Ishikawa (cell line): ENCODE data around the gene TACC2.

Experiments
- CEBPB ChIP-seq: IDR thresholded peaks from 2 replicates; pipeline ENCODE4 v1.6.1; 2012
- CREB1 ChIP-seq: IDR thresholded peaks from 2 replicates; pipeline ENCODE4 v1.6.1; 2012; ENCODE audit warnings: low read depth
- EGR1 ChIP-seq: IDR thresholded peaks from 2 replicates; pipeline ENCODE4 v1.6.1; 2012
- EP300 ChIP-seq: IDR thresholded peaks from 2 replicates; pipeline ENCODE4 v1.6.1; 2012; ENCODE audit warnings: borderline replicate concordance
- NFIC ChIP-seq: IDR thresholded peaks from 2 replicates; pipeline ENCODE4 v1.6.1; 2012
- RAD21 ChIP-seq: IDR thresholded peaks from 2 replicates; pipeline ENCODE4 v1.6.1; 2012; ENCODE audit warnings: low read depth
- TAF1 ChIP-seq: IDR thresholded peaks from 2 replicates; pipeline ENCODE4 v1.6.1; 2012; ENCODE audit warnings: low read depth, mild to moderate bottlenecking
- TCF12 ChIP-seq: IDR thresholded peaks from 2 replicates; pipeline ENCODE4 v1.6.1; 2012; ENCODE audit warnings: low read depth
- TEAD4 ChIP-seq: IDR thresholded peaks from 2 replicates; pipeline ENCODE4 v1.6.1; 2012
- YY1 ChIP-seq: IDR thresholded peaks from 2 replicates; pipeline ENCODE4 v1.6.1; 2012; ENCODE audit warnings: low read depth
- ZBTB7A ChIP-seq: IDR thresholded peaks from 2 replicates; pipeline ENCODE4 v1.6.1; 2012; ENCODE audit warnings: low read depth
- TF ChIP-seq, protein P1 (sequence below): IDR thresholded peaks from 2 replicates; pipeline ENCODE4 v1.6.1; 2012; ENCODE audit warnings: low read depth, mild to moderate bottlenecking
- TF ChIP-seq, protein P2 (sequence below): IDR thresholded peaks from 2 replicates; pipeline ENCODE4 v1.6.1; 2012
- TF ChIP-seq, protein P3 (sequence below): IDR thresholded peaks from 2 replicates; pipeline ENCODE4 v1.6.1; 2012

DNA sequence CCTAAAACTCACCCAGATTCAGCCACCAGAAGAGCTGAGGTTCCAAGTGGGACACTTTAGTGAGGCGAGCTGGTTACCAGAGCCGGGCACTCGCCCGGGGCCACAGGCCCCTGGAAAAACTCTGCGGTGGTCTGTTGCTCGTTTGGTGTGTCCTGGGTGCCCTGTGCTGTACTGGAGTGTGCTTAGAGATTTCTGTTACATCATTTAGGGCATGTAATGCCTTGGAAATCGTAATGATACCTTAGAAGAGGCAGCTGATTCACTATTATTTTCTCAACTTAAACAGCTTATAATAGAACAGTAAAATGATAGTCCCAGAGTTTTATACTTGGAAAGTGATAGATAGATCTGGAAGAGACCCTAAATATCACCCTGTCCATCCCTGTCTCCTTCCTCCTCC lies 233.7 kb downstream of the TACC2 start:
- TF ChIP-seq, protein P1, sequence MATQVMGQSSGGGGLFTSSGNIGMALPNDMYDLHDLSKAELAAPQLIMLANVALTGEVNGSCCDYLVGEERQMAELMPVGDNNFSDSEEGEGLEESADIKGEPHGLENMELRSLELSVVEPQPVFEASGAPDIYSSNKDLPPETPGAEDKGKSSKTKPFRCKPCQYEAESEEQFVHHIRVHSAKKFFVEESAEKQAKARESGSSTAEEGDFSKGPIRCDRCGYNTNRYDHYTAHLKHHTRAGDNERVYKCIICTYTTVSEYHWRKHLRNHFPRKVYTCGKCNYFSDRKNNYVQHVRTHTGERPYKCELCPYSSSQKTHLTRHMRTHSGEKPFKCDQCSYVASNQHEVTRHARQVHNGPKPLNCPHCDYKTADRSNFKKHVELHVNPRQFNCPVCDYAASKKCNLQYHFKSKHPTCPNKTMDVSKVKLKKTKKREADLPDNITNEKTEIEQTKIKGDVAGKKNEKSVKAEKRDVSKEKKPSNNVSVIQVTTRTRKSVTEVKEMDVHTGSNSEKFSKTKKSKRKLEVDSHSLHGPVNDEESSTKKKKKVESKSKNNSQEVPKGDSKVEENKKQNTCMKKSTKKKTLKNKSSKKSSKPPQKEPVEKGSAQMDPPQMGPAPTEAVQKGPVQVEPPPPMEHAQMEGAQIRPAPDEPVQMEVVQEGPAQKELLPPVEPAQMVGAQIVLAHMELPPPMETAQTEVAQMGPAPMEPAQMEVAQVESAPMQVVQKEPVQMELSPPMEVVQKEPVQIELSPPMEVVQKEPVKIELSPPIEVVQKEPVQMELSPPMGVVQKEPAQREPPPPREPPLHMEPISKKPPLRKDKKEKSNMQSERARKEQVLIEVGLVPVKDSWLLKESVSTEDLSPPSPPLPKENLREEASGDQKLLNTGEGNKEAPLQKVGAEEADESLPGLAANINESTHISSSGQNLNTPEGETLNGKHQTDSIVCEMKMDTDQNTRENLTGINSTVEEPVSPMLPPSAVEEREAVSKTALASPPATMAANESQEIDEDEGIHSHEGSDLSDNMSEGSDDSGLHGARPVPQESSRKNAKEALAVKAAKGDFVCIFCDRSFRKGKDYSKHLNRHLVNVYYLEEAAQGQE = no peak
- TF ChIP-seq, protein P2, sequence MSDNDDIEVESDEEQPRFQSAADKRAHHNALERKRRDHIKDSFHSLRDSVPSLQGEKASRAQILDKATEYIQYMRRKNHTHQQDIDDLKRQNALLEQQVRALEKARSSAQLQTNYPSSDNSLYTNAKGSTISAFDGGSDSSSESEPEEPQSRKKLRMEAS = no peak
- no peak for TF ChIP-seq EP300
- no peak for TF ChIP-seq CEBPB
- TF ChIP-seq TCF12 = no peak
- no peak for TF ChIP-seq YY1
- no peak for TF ChIP-seq RAD21
- TF ChIP-seq TAF1 = no peak
- TF ChIP-seq, protein P3, sequence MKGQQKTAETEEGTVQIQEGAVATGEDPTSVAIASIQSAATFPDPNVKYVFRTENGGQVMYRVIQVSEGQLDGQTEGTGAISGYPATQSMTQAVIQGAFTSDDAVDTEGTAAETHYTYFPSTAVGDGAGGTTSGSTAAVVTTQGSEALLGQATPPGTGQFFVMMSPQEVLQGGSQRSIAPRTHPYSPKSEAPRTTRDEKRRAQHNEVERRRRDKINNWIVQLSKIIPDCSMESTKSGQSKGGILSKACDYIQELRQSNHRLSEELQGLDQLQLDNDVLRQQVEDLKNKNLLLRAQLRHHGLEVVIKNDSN = no peak
- TF ChIP-seq TEAD4 = no peak
- TF ChIP-seq NFIC = no peak
- no peak for TF ChIP-seq ZBTB7A
- TF ChIP-seq EGR1 = no peak
- TF ChIP-seq CREB1 = no peak
